HL-60/S4 treated with phorbol 12-myristate 13-acetate at 8.2 ng/mL for 4 days and 3 days (cell line): Measurements from ENCODE around the gene TOX2.
"Not testable (repeated sequence)": the region's sequence is repeated elsewhere in the genome, so short reads cannot be mapped to it uniquely, and the experiment has no call there.

ENCODE experiments used
- in situ Hi-C: fragments of 300-500 bp; cut with MboI; formaldehyde crosslinking; loops from 2 replicates; pipeline ENCODE4 v1.15.0; 2022; ENCODE audit warnings: low sequenced_read_pairs

The TOX2 gene

DNA sequence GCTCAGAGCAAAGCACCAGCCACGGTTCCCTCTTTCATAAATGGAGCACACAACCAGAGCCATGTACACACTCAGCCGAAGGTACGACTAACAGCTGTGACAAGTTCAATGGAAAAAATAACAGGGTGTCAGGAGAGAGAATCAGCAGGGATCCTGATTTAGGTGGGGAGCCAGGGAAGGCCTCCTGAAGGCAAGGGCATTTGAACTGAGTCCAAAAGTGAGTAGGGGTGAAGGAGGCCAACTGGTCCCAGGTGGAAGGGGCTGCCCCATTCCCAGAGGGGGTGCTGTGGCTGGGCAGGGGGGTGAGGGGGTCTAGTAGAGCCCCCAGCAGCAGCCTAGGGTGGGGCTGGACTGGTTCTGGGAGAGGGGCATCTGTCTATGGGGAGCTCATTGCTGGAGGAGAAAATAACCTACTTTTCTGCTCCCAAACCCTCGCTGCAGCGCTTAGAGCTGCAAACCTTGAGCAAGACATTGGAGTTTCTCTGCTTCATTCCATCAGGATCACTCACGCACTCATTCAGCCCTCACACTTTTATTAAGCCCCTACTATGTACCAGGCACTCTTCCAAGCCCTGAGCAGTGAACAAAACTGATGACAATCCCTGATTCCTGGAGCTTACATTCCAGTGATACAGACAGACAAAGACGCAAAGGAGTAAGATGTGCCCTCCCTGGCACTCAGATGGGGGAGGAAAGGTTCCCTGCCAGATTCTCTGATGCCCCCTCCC, 113.5 kb downstream of the TOX2 start:
- in situ Hi-C loops = no loop called here

DNA sequence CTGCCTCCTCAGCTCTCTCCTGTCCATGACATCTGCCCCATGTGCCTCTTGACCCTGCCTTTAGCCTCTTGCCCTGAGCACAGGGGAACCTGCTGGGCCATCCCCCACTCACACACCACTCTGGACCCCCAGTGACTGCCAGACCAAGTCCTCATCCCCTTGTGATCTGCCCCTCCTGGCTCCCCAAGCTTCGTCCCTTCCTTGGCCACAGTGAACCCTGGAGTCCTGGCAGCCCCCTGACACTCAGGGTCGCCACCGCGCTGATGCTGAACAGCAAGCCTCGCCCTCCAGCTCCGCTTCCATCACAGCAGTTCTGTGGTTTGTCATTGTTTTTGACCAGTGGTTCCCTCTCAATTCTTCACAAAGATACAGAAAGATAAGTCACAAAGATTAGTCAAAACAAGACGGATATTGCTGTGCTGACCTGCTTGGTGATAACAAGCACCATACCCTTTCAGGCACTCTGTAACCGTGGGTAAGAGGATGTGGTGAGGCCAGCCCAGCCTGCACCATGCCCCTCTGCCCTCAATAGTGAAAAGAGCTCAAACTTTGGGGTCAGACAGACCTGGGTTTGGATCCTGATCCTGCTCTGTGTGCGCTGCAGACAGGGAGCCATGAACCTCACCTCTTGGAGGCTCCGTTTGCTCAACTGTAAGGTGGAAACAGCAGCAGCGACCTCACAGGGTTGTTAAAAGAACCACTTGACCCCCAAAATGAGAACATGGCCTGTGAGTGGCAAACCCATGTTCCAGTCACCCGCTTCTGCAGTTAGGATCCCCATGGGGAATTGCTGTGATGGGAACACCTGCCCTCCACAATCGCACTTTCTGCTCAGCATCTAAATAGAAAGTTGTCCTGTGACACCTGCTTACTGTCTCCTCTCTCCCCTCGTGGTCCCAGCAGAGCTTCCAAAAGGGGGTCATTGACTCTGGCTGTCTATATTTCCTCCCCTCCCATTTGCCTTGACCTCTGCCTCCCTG, 114.5 kb downstream of the TOX2 start:
- in situ Hi-C loops = no loop called here

- in situ Hi-C loops = no loop called here
Observed at GRCh38 chr20:44029848-44030230, 115.2 kb downstream of the TOX2 start.

DNA sequence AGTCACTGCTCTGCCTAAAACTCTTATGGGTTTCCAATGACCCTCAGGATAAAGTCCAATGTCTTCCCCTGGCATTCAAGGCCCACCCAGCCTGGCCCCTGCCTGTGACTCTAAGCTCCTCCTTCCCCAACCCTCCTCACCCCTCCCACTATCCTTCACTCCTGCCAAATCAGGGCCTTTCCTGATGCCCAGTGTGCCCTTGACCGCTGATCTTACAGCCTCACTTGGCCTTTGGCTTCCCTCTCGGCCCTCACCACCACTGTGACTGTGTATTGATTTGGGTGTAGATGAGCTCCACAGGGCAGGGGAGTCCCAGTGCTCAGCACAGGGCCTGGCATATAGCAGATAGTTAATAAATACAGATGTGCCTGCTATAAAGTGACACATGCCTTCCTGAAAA, 115.7 kb downstream of the TOX2 start:
- in situ Hi-C loops = no loop called here

- in situ Hi-C loops = no loop called here
Observed at GRCh38 chr20:44031001-44031574, 116.4 kb downstream of the TOX2 start.

GRCh38 chr20:44031781-44032582, 117.3 kb downstream of the TOX2 start:
- in situ Hi-C loops = no loop called here

GRCh38 chr20:44032583-44033331, 118.1 kb downstream of the TOX2 start:
- in situ Hi-C loops = no loop called here

- in situ Hi-C loops = no loop called here
Observed at GRCh38 chr20:44033344-44033743, 118.7 kb downstream of the TOX2 start.

GRCh38 chr20:44033873-44034272, 119.2 kb downstream of the TOX2 start:
- in situ Hi-C loops = no loop called here

GRCh38 chr20:44034451-44034850, 119.8 kb downstream of the TOX2 start:
- in situ Hi-C loops = no loop called here

DNA sequence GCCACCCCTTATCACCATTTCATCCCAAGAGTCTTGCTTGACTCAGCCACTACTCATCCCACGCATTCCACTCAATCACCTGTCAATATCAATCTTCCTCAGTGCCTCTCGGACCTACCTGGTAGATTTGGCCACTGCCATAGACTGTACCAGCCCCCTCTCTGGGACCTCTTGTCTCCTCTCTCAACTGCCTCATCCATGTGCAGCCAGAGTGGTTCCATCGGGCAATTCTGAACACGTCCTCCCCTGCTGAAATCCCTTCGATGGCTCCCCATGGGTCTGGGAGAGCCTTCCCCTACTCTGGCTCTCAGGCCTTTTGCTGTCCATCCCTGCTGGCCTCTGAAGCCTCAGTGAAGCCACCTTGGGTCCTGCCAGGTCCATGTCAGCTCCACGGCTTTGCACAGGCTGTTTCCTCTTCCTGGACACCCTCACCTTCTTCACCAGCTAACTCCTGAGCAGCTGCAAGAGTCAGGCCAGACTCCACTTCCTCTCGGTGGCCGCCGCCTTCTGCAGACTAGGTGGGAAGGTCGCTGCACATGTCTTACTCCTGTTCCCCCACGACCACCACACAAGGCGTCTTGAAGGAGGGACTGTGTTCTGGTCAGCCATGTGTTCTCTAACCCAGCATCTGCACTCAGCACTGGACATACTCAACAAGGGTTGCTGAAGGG, 120.4 kb downstream of the TOX2 start:
- in situ Hi-C loops = no loop called here

DNA sequence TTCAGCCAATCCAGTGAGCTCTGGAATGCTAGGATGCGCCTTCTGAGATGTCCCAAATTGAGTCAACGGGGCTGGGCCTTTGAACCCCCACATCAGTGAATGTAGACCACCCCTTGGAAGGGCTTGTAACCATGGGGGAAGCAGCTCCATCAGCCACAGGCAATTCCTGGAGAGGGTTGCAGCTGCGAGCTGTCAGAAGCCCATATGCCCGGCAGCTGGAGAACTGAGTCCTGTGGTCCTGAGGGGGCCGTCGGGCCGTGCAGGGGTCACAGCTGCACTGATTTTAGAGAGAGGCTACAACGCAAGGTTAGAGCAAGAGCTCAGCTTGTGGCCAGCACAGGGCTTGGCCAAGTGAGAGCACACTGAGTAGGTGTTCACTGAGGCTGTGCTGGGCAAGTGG, 121.3 kb downstream of the TOX2 start:
- in situ Hi-C loops = no loop called here

- in situ Hi-C loops = no loop called here
Observed at GRCh38 chr20:44036441-44036840, 121.8 kb downstream of the TOX2 start.

GRCh38 chr20:44038681-44039123, 124.0 kb downstream of the TOX2 start:
- in situ Hi-C loops = no loop called here

GRCh38 chr20:44039147-44039546, 124.5 kb downstream of the TOX2 start:
- in situ Hi-C loops = no loop called here

DNA sequence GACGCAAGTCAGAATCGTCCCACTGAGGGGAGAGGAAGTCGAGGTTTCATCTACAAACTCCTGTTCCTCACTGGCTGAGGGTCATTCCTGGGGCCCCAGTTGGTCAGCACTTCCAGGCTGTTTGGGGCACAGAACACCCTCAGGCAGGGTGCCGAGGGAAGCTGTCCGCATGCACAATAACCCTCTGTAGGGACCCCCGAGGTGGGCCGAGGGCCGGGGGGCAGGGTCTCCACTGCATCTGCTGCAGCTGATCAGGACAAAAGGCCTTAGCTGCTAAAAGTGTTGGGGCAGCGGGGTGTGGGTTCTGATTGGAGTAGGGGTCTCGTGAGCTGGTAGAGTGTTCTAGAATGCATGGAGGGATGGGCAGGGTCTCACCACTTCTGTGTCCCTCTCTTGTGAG, 125.1 kb downstream of the TOX2 start:
- in situ Hi-C loops = no loop called here

GRCh38 chr20:44040202-44040915, 125.7 kb downstream of the TOX2 start:
- in situ Hi-C loops = no loop called here

- in situ Hi-C loops = no loop called here
Observed at GRCh38 chr20:44041001-44041400, 126.3 kb downstream of the TOX2 start.

GRCh38 chr20:44044712-44045111, 130.1 kb downstream of the TOX2 start:
- in situ Hi-C loops = not testable (repeated sequence)
